HL-60/S4 treated with retinoic acid at 250 ng/mL for 4 days and 3 days (cell line): ENCODE results near the gene ZFYVE28.
"Not testable (repeated sequence)": the region's sequence is repeated elsewhere in the genome, so short reads cannot be mapped to it uniquely, and the experiment has no call there.

Source experiments
- in situ Hi-C: fragments of 300-500 bp; cut with MboI; formaldehyde crosslinking; loops from 2 replicates; pipeline ENCODE4 v1.7.0; 2022; ENCODE audit warnings: low sequenced_read_pairs

The ZFYVE28 gene

GRCh38 chr4:2446656-2447564 is 28.5 kb upstream of the ZFYVE28 start:
- in situ Hi-C loops = no loop called here

GRCh38 chr4:2445571-2445970 is 27.1 kb upstream of the ZFYVE28 start:
- in situ Hi-C loops = no loop called here

GRCh38 chr4:2445130-2445529 is 26.7 kb upstream of the ZFYVE28 start:
- in situ Hi-C loops = no loop called here

- in situ Hi-C loops = no loop called here
Measured at GRCh38 chr4:2443956-2444740, 25.7 kb upstream of the ZFYVE28 start.

GRCh38 chr4:2443061-2443730 is 24.8 kb upstream of the ZFYVE28 start:
- in situ Hi-C loops = no loop called here

GRCh38 chr4:2442175-2442993 is 23.9 kb upstream of the ZFYVE28 start:
- in situ Hi-C loops = no loop called here

- in situ Hi-C loops = no loop called here
Measured at GRCh38 chr4:2441393-2442174, 23.1 kb upstream of the ZFYVE28 start.

GRCh38 chr4:2438822-2439718 is 20.6 kb upstream of the ZFYVE28 start:
- in situ Hi-C loops = no loop called here

GRCh38 chr4:2437475-2438215 is 19.2 kb upstream of the ZFYVE28 start:
- in situ Hi-C loops = no loop called here

- in situ Hi-C loops = no loop called here
Measured at GRCh38 chr4:2436761-2437474, 18.5 kb upstream of the ZFYVE28 start.

- in situ Hi-C loops = no loop called here
Measured at GRCh38 chr4:2436301-2436700, 17.9 kb upstream of the ZFYVE28 start.

- in situ Hi-C loops = no loop called here
Measured at GRCh38 chr4:2434420-2434819, 16.0 kb upstream of the ZFYVE28 start.

GRCh38 chr4:2433609-2434350 is 15.3 kb upstream of the ZFYVE28 start:
- in situ Hi-C loops = no loop called here

GRCh38 chr4:2432991-2433530 is 14.6 kb upstream of the ZFYVE28 start:
- in situ Hi-C loops = no loop called here

- in situ Hi-C loops = no loop called here
Measured at GRCh38 chr4:2432004-2432403, 13.6 kb upstream of the ZFYVE28 start.

GRCh38 chr4:2429945-2430757 is 11.7 kb upstream of the ZFYVE28 start:
- in situ Hi-C loops = not testable (repeated sequence)
